ENCODE data around the gene SDS. TPM values are rescaled to one million over a fixed set of nuclear protein-coding genes. Genes with fewer than 3 reads are reported as not detected.

The SDS gene
- total RNA-seq, 5 donors from 2014 or later (not counting 1 experiment from before 2014, with no cell fraction given): 0.18 to 0.26 TPM; not detected in 3

DNA sequence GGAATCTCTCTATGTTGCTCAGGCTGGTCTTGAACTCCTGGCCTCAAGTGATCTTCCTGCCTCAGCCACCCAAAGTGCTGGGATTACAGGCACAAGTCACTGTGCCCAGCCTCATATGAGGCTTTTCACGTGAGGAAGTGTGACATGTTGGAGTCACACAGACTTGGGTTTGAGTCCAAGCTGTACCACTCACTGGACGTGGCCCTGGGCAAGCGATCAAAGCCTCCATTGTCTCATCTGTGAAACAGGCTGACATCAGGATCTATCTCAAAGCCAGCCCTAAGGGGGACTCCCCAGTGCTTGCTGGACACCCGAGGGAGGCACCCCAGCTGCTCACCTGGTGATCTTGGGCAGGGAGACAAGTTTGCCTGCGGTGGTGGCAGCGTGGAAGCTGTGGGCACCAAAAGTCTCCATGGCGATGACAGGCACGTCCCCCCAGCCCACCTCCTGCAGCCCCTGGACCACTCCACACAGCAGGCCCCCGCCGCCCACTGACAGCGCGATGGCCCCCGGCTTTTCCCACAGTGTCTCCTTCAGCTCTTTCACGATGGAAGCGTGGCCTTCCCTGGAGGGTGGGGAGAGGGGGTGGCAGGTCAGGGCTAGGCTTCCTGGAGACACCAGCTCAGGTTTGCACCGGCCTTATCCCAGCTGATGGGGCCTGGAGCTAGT lies 6.7 kb downstream of the SDS start:
- no peaks in the 10 kb centered on the region for H3K9me3 ChIP-seq
- Mint-ChIP-seq H3K27ac (no peak overlapping the region), H3K9me3 (no peaks in the 10 kb centered on the region), H3K4me1 (no peaks in the 10 kb centered on the region), H3K36me3 (no peaks in the 10 kb centered on the region), H3K4me3 (no peak overlapping the region), H3K27me3 (peaks cover 5 to 10% of the 10 kb centered on the region in 2 donors)
- H3K36me3 ChIP-seq (ENCODE audit: control insufficient read depth in 2 of 2, extremely low read depth in 1 of 2, insufficient read depth in 1 of 2, low read length in 1 of 2): no peaks in the 10 kb centered on the region
- no peak overlapping the region for H3K27ac ChIP-seq (ENCODE audit: low read length)
- no peak for DNase-seq
- H3K4me1 ChIP-seq (ENCODE audit: control insufficient read depth in 1 of 2, extremely low read depth in 1 of 2, insufficient read depth in 2 of 2, low read length in 2 of 2): no peaks in the 10 kb centered on the region
- peaks cover 0 to 39% of the 10 kb centered on the region in 2 experiments for H3K27me3 ChIP-seq (replicated peaks in 1 of 2; ENCODE audit: control insufficient read depth in 2 of 2, extremely low read depth in 1 of 2, insufficient read depth in 2 of 2, low read length in 1 of 2)
- ChIA-PET POLR2A (no interaction called here), CTCF (no interaction called here)
- no peak for ATAC-seq (replicated peaks in 1 of 4)
- H3K4me3 ChIP-seq (ENCODE audit: control insufficient read depth in 1 of 2, extremely low read depth in 1 of 2, low read length in 1 of 2): no peak overlapping the region
- WGBS (ENCODE audit: insufficient coverage): 77% methylated on average over 9 of the region's 16 CpGs

DNA sequence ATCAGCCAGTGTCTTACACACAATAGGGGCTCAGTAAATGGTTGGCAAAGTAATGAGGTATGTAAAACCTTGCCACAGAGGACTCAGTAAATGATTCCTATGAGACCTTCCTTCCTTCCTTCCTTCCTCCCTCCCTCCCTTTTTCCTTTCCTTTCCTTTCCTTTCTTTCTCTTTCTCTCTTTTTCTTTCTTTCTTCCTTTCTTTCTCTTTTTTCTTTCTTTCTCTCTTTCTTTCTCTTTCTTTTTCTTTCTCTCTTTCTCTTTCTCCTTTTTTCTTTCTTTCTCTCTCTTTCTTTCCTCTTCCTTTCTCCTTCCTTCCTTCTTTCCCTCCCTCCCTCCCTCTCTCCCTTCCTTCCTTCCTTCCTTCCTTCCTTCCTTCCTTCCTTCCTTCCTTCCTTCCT lies 7.5 kb downstream of the SDS start:
- Histone ChIP-seq H3K4me3 (ENCODE audit: control insufficient read depth in 1 of 2, extremely low read depth in 1 of 2, low read length in 1 of 2) (no peak overlapping the region), H3K4me1 (ENCODE audit: control insufficient read depth in 1 of 2, extremely low read depth in 1 of 2, insufficient read depth in 2 of 2, low read length in 2 of 2) (no peaks in the 10 kb centered on the region), H3K27me3 (replicated peaks in 1 of 2; ENCODE audit: control insufficient read depth in 2 of 2, extremely low read depth in 1 of 2, insufficient read depth in 2 of 2, low read length in 1 of 2) (peaks cover 0 to 31% of the 10 kb centered on the region in 2 experiments), H3K36me3 (ENCODE audit: control insufficient read depth in 2 of 2, extremely low read depth in 1 of 2, insufficient read depth in 1 of 2, low read length in 1 of 2) (no peaks in the 10 kb centered on the region), H3K9me3 (no peaks in the 10 kb centered on the region), H3K27ac (ENCODE audit: low read length) (no peak overlapping the region)
- DNase-seq: no peak
- POLR2A ChIA-PET: no interaction called here
- Mint-ChIP-seq H3K27me3 (peaks cover 5 to 8% of the 10 kb centered on the region in 2 donors), H3K4me3 (no peak overlapping the region), H3K36me3 (no peaks in the 10 kb centered on the region), H3K4me1 (no peaks in the 10 kb centered on the region), H3K27ac (no peak overlapping the region), H3K9me3 (no peaks in the 10 kb centered on the region)
- CTCF ChIA-PET: no interaction called here
- no peak for ATAC-seq (replicated peaks in 1 of 4)

DNA sequence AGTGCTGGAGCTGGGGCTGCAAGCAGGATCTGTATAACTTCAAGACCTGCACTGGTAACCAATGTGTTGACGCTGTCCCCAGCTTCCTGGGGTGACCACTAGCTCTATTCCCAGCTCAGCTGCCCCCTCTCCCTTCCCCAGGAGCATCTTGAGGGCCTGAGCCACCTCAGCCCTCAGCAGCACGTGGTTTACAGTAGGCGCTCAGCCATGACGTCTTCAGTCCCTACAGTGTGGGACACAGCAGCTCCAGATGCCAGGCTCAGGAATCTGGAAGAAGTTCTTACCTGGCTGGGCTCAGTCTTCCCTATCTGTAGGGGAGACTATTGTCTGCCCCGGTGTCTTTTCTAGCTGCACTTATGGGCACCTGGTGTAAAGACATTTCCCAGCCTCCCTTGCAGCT lies 8.6 kb downstream of the SDS start:
- Histone ChIP-seq H3K27me3 (replicated peaks in 1 of 2; ENCODE audit: control insufficient read depth in 2 of 2, extremely low read depth in 1 of 2, insufficient read depth in 2 of 2, low read length in 1 of 2) (peaks cover 0 to 29% of the 10 kb centered on the region in 2 experiments), H3K36me3 (ENCODE audit: control insufficient read depth in 2 of 2, extremely low read depth in 1 of 2, insufficient read depth in 1 of 2, low read length in 1 of 2) (no peaks in the 10 kb centered on the region), H3K27ac (ENCODE audit: low read length) (no peak overlapping the region), H3K4me3 (ENCODE audit: control insufficient read depth in 1 of 2, extremely low read depth in 1 of 2, low read length in 1 of 2) (no peak overlapping the region), H3K4me1 (ENCODE audit: control insufficient read depth in 1 of 2, extremely low read depth in 1 of 2, insufficient read depth in 2 of 2, low read length in 2 of 2) (no peaks in the 10 kb centered on the region), H3K9me3 (no peaks in the 10 kb centered on the region)
- Mint-ChIP-seq H3K4me1 (no peaks in the 10 kb centered on the region), H3K27me3 (peaks cover 0 to 7% of the 10 kb centered on the region in 2 donors), H3K4me3 (no peak overlapping the region), H3K9me3 (no peaks in the 10 kb centered on the region), H3K36me3 (no peaks in the 10 kb centered on the region), H3K27ac (no peak overlapping the region)
- ChIA-PET POLR2A (no interaction called here), CTCF (no interaction called here)
- no peak for ATAC-seq (replicated peaks in 1 of 4)
- 87% methylated on average over 3 of the region's 5 CpGs for WGBS (ENCODE audit: insufficient coverage)
- no peak for DNase-seq

DNA sequence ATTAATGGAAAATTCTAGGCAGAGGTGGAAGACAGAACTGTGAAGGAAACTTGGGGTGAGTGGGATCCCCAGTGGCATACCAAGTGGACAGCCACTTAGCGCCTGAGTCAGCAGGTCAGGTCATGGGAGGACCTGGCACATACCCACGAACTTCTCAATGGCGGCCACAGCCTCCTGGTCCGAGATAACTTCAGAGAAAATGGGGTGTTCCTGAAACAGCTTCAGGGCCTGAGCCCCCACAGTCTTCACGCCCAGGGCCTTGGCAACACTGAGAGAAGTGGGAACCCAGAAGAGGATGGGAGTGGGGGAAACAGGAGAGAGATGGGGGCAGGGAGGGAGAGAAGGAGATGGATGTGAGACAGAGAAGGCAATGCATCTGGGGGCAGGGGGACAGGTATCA lies 9.9 kb downstream of the SDS start:
- ChIA-PET CTCF (no interaction called here), POLR2A (no interaction called here)
- no peak for ATAC-seq (replicated peaks in 1 of 4)
- Mint-ChIP-seq H3K4me3 (no peak overlapping the region), H3K27ac (no peak overlapping the region), H3K27me3 (peaks cover 0 to 3% of the 10 kb centered on the region in 2 donors), H3K4me1 (no peaks in the 10 kb centered on the region), H3K36me3 (peaks cover 3% of the 10 kb centered on the region), H3K9me3 (no peaks in the 10 kb centered on the region)
- no peak for DNase-seq
- no peaks in the 10 kb centered on the region for H3K9me3 ChIP-seq
- 86% methylated on average over 5 of the region's 5 CpGs for WGBS (ENCODE audit: insufficient coverage)
- H3K4me3 ChIP-seq (ENCODE audit: control insufficient read depth in 1 of 2, extremely low read depth in 1 of 2, low read length in 1 of 2): no peak overlapping the region
- no peaks in the 10 kb centered on the region for H3K4me1 ChIP-seq (ENCODE audit: control insufficient read depth in 1 of 2, extremely low read depth in 1 of 2, insufficient read depth in 2 of 2, low read length in 2 of 2)
- H3K27ac ChIP-seq (ENCODE audit: low read length): no peak overlapping the region
- H3K36me3 ChIP-seq (ENCODE audit: control insufficient read depth in 2 of 2, extremely low read depth in 1 of 2, insufficient read depth in 1 of 2, low read length in 1 of 2): no peaks in the 10 kb centered on the region
- H3K27me3 ChIP-seq (replicated peaks in 1 of 2; ENCODE audit: control insufficient read depth in 2 of 2, extremely low read depth in 1 of 2, insufficient read depth in 2 of 2, low read length in 1 of 2): peaks cover 0 to 16% of the 10 kb centered on the region in 2 experiments

DNA sequence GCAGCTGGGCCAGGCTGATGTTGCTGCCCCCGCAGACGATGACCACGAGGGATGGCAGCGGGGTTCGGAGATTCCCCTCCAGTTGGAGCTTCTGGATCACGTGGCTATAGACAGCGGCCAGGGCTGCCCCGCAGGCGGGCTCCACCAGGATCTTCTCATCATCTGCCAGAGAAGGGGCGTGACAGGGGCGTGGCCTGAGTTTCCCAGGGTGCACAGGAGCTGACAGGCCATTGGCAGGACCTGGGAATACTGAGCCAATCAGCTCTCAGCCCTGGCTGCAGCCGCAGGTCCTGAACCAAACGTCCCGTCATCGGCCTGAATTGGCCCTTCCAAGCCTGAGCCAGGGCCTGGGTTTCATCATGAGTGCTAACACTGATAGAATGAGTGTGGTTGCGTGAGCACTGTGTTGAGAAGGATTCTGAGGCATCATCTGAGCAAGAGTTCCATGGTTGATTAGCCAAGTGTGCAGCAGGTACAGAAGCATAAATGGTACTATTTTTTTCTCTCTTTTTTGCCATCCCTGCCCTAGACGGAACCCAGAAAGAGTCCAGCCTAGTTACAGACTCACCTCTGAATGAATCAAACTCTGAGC lies 10.6 kb downstream of the SDS start:
- peaks cover 6% of the 10 kb centered on the region for H3K36me3 Mint-ChIP-seq
- ATAC-seq (replicated peaks in 1 of 4) (no peak), DNase-seq (no peak)
- no peak overlapping the region for H3K4me3 Mint-ChIP-seq
- no peaks in the 10 kb centered on the region for H3K9me3 ChIP-seq
- no peak overlapping the region for H3K4me3 ChIP-seq (ENCODE audit: control insufficient read depth in 1 of 2, extremely low read depth in 1 of 2, low read length in 1 of 2)
- peaks cover 0 to 3% of the 10 kb centered on the region in 2 donors for H3K36me3 ChIP-seq (ENCODE audit: control insufficient read depth in 2 of 2, extremely low read depth in 1 of 2, insufficient read depth in 1 of 2, low read length in 1 of 2)
- WGBS (ENCODE audit: insufficient coverage): 88% methylated on average over 15 of the region's 17 CpGs
- H3K27ac ChIP-seq (ENCODE audit: low read length): no peak overlapping the region
- no peaks in the 10 kb centered on the region for H3K4me1 ChIP-seq (ENCODE audit: control insufficient read depth in 1 of 2, extremely low read depth in 1 of 2, insufficient read depth in 2 of 2, low read length in 2 of 2)
- no peaks in the 10 kb centered on the region for H3K4me1 Mint-ChIP-seq
- ChIA-PET CTCF (no interaction called here), POLR2A (no interaction called here)
- H3K27me3 ChIP-seq (replicated peaks in 1 of 2; ENCODE audit: control insufficient read depth in 2 of 2, extremely low read depth in 1 of 2, insufficient read depth in 2 of 2, low read length in 1 of 2): peaks cover 0 to 12% of the 10 kb centered on the region in 2 experiments
- no peak overlapping the region for H3K27ac Mint-ChIP-seq
- no peaks in the 10 kb centered on the region for H3K9me3 Mint-ChIP-seq
- H3K27me3 Mint-ChIP-seq: peaks cover 0 to 3% of the 10 kb centered on the region in 2 donors

DNA sequence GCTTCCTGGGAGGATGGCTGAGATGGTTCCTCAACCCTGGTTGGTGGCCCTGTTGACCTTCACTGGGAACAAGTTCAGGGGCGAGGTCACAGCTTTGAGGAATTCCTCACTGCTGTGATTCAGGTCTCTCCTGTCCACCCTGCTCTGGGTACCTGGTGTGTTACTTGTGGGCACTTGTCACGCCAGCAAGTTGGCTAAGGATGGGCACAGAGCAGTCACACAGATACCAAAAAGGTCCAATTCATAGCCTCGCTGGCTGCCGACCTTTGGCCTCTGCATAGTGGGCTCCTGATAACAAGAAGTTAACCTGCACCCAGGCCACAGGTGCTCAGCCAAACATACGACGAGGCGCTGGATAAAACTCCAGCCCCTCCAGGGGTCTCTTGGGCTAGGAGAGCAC lies 11.2 kb downstream of the SDS start:
- H3K27ac ChIP-seq (ENCODE audit: low read length): no peak overlapping the region
- Mint-ChIP-seq H3K27ac (no peak overlapping the region), H3K4me1 (no peaks in the 10 kb centered on the region), H3K9me3 (no peaks in the 10 kb centered on the region), H3K36me3 (peaks cover 8% of the 10 kb centered on the region), H3K4me3 (no peak overlapping the region), H3K27me3 (peaks cover 0 to 2% of the 10 kb centered on the region in 2 donors)
- peaks cover 0 to 6% of the 10 kb centered on the region in 2 donors for H3K36me3 ChIP-seq (ENCODE audit: control insufficient read depth in 2 of 2, extremely low read depth in 1 of 2, insufficient read depth in 1 of 2, low read length in 1 of 2)
- no peaks in the 10 kb centered on the region for H3K4me1 ChIP-seq (ENCODE audit: control insufficient read depth in 1 of 2, extremely low read depth in 1 of 2, insufficient read depth in 2 of 2, low read length in 2 of 2)
- H3K9me3 ChIP-seq: no peaks in the 10 kb centered on the region
- ChIA-PET CTCF (no interaction called here), POLR2A (no interaction called here)
- no peak overlapping the region for H3K4me3 ChIP-seq (ENCODE audit: control insufficient read depth in 1 of 2, extremely low read depth in 1 of 2, low read length in 1 of 2)
- DNase-seq (no peak), ATAC-seq (replicated peaks in 1 of 4) (no peak)
- WGBS (ENCODE audit: insufficient coverage): 95% methylated on average over 6 of the region's 7 CpGs
- peaks cover 0 to 7% of the 10 kb centered on the region in 2 experiments for H3K27me3 ChIP-seq (replicated peaks in 1 of 2; ENCODE audit: control insufficient read depth in 2 of 2, extremely low read depth in 1 of 2, insufficient read depth in 2 of 2, low read length in 1 of 2)

All from T-cell (primary cell).